GM21786 (cell line): ENCODE data around the gene EMC6.
"Not testable (repeated sequence)": the region's sequence is repeated elsewhere in the genome, so short reads cannot be mapped to it uniquely, and the experiment has no call there.

Experiments
- ATAC-seq: cut with Tn5 transposase; IDR thresholded peaks from one replicate; pipeline ENCODE4 v1.9.1; 2021; ENCODE audit not compliant: unreplicated experiment

EMC6 gene

GRCh38 chr17:3679531-3680126, 11.0 kb downstream of the EMC6 start:
- no peak for ATAC-seq

DNA sequence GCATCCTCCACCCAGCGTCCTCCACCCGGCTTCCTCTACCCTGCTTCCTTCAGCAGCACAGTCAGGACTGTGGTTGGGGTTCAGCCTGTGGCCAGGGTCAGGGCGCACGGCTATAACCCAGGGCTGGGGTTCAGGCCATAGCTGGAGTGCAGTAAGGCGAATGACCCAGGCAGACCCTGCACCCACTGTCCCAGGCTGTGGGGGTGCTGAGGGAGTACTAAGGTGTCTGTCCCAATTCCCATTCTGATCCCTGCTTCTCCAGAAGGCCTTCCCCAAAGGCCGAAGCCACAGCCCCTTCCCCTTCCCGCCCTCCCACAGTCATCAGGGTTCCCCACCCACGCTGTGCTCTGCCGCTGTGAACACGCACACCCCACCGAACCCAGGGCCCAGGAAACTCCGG, 12.4 kb downstream of the EMC6 start:
- no peak for ATAC-seq

DNA sequence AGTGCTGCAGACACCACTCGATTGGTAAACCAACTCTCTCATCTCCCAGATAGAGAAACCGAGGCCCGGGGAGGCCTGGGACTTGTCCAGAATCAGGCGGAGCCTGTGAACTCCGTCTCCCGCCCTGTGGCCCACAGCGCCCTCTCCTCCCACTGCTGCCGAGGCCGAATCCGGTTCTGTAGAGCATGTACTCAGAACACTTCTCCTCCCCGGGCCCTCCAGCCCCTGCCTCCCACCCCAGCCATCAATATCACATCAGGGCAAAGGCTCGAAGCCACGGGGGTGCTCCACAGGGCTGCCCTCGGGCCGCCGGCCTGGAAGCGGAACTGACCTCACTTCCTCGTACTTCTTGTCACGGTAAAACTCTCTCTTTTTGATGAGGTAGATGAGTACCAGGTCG, 13.0 kb downstream of the EMC6 start:
- no peak for ATAC-seq

DNA sequence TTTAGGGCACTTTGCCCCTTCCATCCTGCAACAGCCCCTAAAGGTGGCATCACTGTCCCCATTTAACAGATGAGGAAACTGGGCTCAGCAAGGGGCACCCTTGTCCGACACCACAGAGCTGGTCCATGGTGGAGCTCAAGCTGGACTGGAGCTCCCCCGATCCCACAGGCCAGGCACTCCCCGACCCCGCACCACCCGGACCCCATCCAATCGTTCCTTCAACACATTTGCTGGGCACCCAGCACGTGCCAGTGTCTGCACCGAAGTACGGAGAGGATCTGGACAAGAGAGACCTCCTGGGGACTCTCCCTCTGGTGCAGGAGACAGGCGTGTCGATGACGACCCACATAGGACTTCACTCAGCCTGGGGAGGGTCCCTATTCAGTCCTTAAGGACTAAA, 13.4 kb downstream of the EMC6 start:
- ATAC-seq: no peak

GRCh38 chr17:3683054-3683511, 14.5 kb downstream of the EMC6 start:
- ATAC-seq: no peak

DNA sequence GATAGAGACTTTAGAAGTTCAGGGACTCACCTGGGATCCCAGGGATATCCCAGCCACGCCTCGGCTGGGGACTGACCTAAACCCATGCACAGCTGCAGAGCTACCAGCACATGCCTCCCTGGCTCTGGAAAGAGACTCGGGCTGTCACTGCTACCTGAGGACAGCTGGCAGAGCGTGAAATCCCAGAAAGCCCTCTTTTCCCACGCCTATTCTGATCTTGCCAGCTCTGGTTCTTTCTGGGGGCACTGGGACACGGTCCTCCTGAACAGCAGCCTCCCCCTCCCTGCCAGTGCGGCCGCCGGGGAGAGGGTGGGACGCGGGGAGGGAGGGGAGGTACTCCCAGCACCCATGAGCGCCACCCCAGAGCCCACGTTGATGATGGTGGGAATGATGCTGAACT, 16.6 kb downstream of the EMC6 start:
- ATAC-seq: no peak

DNA sequence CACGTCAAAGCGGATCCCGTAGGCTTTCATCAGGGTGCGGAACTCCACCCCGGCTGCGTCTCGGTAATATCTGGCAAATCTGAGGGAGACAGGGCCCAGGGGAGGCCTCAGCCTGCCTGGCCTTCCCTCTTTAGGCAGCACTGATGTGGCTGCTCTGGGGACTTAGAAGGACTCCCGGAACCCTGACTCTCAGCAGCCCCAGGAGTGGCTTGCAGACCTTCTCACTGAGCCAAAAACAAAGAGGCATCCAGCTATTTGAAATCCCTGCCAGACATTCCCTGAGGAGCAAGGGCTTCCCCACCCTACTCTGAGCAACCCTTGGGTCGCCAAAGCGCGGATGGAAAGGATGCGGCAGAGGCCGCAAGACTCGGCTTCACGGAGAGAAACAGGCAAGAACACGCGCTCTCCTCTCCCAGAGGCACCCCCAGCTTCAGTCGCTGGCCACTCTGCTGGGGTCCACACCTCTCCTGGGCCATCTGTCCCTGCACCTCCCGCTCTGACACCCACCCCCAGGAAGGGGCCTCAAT, 19.5 kb downstream of the EMC6 start:
- ATAC-seq: no peak

- no peak for ATAC-seq
Observed at GRCh38 chr17:3688852-3689261, 20.2 kb downstream of the EMC6 start.

GRCh38 chr17:3689262-3690093, 20.9 kb downstream of the EMC6 start:
- ATAC-seq: no peak

GRCh38 chr17:3690094-3690715, 21.6 kb downstream of the EMC6 start:
- no peak for ATAC-seq

DNA sequence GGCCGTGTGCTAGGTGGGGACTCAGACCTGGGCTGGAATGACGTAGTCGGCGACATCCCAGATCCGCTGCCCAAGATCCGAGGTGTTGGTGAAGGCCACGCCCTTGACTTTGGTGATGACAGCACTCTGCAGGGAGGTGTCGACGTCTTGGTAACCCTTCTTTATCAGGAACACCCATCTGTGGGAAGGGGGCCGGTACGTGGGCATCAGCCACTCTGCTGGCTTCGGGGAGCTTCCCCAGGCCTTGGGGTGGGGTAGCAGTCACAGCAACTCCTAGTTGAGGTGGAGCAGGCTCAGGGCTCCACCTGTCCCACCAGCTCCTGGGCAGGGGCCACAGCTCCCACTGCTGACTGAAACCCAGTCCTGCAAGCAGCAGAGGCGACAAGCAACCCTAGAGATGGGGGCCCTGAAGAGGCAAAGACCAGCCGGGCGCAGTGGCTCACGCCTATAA, 23.0 kb downstream of the EMC6 start:
- ATAC-seq: no peak

GRCh38 chr17:3692346-3692745, 23.7 kb downstream of the EMC6 start:
- ATAC-seq: no peak

- ATAC-seq: no peak
Observed at GRCh38 chr17:3693141-3693540, 24.5 kb downstream of the EMC6 start.

DNA sequence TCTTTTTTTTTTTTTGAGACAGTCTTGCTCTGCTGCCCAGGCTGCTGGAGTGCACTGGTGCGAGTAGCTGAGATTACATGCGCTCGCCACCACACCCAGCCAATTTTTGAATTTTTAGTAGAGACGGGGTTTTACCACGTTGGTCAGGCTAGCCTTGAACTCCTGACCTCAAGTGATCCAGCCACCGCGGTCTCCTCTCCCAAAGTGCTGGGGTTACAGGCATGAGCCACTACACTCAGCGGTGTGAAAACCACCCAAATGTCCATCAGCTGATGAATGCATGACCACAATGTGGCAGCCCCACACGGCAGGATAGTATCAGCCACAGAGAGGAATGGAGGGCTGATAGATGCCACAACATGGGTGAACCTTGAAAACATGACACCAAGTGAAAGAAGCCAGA, 25.2 kb downstream of the EMC6 start:
- peak; percentile 60 for ATAC-seq

- ATAC-seq: no peak
Observed at GRCh38 chr17:3695129-3695722, 26.6 kb downstream of the EMC6 start.

GRCh38 chr17:3695723-3696411, 27.3 kb downstream of the EMC6 start, which contains the start of gene P2RX5:
P2RX5 (minus strand) TSS chr17:3696155; CDS start chr17:3696005, 150 bp downstream.
- no peak for ATAC-seq

- ATAC-seq: no peak
Observed at GRCh38 chr17:3697103-3697476, 28.5 kb downstream of the EMC6 start.

GRCh38 chr17:3698139-3698538, 29.5 kb downstream of the EMC6 start:
- no peak for ATAC-seq

DNA sequence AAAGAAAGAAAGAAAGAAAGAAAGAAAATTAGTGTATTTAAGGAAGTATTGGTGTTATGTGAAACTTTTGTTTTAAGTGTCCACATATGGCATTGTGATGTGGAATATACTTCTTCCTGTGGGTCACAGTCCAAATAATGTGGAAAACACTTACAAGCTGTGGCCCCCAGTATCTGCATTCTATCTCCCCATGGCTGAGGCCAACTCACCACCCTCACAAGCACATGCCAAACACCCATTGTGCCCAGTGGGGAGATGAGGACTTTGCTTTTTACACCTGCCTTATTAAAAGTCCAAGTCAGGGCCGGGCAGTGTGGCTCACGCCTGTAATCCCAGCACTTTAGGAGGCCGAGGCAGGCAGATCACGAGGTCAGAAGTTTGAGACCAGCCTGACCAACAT, 31.3 kb downstream of the EMC6 start:
- ATAC-seq: no peak

- ATAC-seq: not testable (repeated sequence)
Observed at GRCh38 chr17:3702041-3702539, 33.5 kb downstream of the EMC6 start.
